ENCODE measurements around the gene UGT2B28. TPM values are rescaled to one million over a fixed set of nuclear protein-coding genes. Genes with fewer than 3 reads are reported as not detected.
"Not testable (repeated sequence)": the region's sequence is repeated elsewhere in the genome, so short reads cannot be mapped to it uniquely, and the experiment has no call there.

The UGT2B28 gene
- total RNA-seq, 4 donors from 2014 or later: not detected

GRCh38 chr4:69309549-69310076 lies 29.3 kb downstream of the UGT2B28 start:
- not testable (repeated sequence) for H3K9me3 ChIP-seq; H3K4me1 ChIP-seq; H3K4me3 ChIP-seq; H3K27me3 ChIP-seq; H3K36me3 ChIP-seq; DNase-seq (ENCODE audit: low spot score in 2 of 2); H3K27ac ChIP-seq
- WGBS, 2 donors: 70 to 75% methylated on average over 5 of the region's 5 CpGs

- not testable (repeated sequence) for H3K27me3 ChIP-seq; H3K36me3 ChIP-seq; H3K9me3 ChIP-seq; DNase-seq (ENCODE audit: low spot score in 2 of 2); H3K4me1 ChIP-seq; H3K27ac ChIP-seq; H3K4me3 ChIP-seq
- 89 to 91% methylated on average over 4 of the region's 4 CpGs for WGBS, 2 donors
These were observed 30.0 kb downstream of the UGT2B28 start for GRCh38 chr4:69310262-69310661.

GRCh38 chr4:69317669-69318298 lies 37.5 kb downstream of the UGT2B28 start:
- not testable (repeated sequence) for H3K4me1 ChIP-seq, H3K9me3 ChIP-seq, H3K4me3 ChIP-seq, H3K27ac ChIP-seq, H3K36me3 ChIP-seq, H3K27me3 ChIP-seq
- DNase-seq (ENCODE audit: low spot score in 2 of 2): peak in 1 of 2 donors; percentile 9
- 26 to 28% methylated on average over 3 of the region's 3 CpGs for WGBS, 2 donors
- peak in 3 of 5 experiments; percentile 35 to 55 (median 42) for TF ChIP-seq CTCF (IDR thresholded peaks at IDR 0.05)

GRCh38 chr4:69321153-69321729 lies 41.0 kb downstream of the UGT2B28 start:
- Histone ChIP-seq H3K36me3 (no peaks in the 10 kb centered on the region), H3K9me3 (no peaks in the 10 kb centered on the region), H3K4me3 (no peak overlapping the region), H3K27ac (no peak overlapping the region), H3K4me1 (no peaks in the 10 kb centered on the region), H3K27me3 (no peaks in the 10 kb centered on the region)
- 87 to 88% methylated on average over 2 of the region's 2 CpGs for WGBS, 2 donors
- DNase-seq (ENCODE audit: low spot score in 2 of 2): no peak
- no peak for TF ChIP-seq EP300 (IDR thresholded peaks at IDR 0.05)
- no peak for TF ChIP-seq CTCF (IDR thresholded peaks at IDR 0.05)
- TF ChIP-seq POLR2A (IDR thresholded peaks at IDR 0.05): no peak

GRCh38 chr4:69322055-69322454 lies 41.8 kb downstream of the UGT2B28 start:
- no peak for TF ChIP-seq EP300 (IDR thresholded peaks at IDR 0.05)
- TF ChIP-seq CTCF (IDR thresholded peaks at IDR 0.05): no peak
- no peak for TF ChIP-seq POLR2A (IDR thresholded peaks at IDR 0.05)
- Histone ChIP-seq H3K4me3 (no peak overlapping the region), H3K4me1 (no peaks in the 10 kb centered on the region), H3K9me3 (no peaks in the 10 kb centered on the region), H3K27ac (no peak overlapping the region), H3K27me3 (no peaks in the 10 kb centered on the region), H3K36me3 (no peaks in the 10 kb centered on the region)
- no peak for DNase-seq (ENCODE audit: low spot score in 2 of 2)
- 65 to 67% methylated on average over 2 of the region's 2 CpGs for WGBS, 2 donors

- no peaks in the 10 kb centered on the region for H3K9me3 ChIP-seq
- H3K36me3 ChIP-seq: no peaks in the 10 kb centered on the region
- no peaks in the 10 kb centered on the region for H3K27me3 ChIP-seq
- H3K4me1 ChIP-seq: no peaks in the 10 kb centered on the region
- TF ChIP-seq POLR2A (IDR thresholded peaks at IDR 0.05): no peak
- no peak for TF ChIP-seq CTCF (IDR thresholded peaks at IDR 0.05)
- TF ChIP-seq EP300 (IDR thresholded peaks at IDR 0.05): no peak
- WGBS, 2 donors: 85 to 92% methylated on average over 2 of the region's 2 CpGs
- no peak overlapping the region for H3K4me3 ChIP-seq
- H3K27ac ChIP-seq: no peak overlapping the region
- no peak for DNase-seq (ENCODE audit: low spot score in 2 of 2)
These were observed 43.0 kb downstream of the UGT2B28 start for GRCh38 chr4:69323284-69323683.

Measured in tibial nerve (tissue), 4 donors.